ENCODE results near the gene FGD2.

The FGD2 gene

GRCh38 chr6:37054580-37054979 is 49.1 kb downstream of the FGD2 start:
- in situ Hi-C loops (cut with MboI; ENCODE audit: low sequenced_read_pairs): loop anchor here (10.0 kb wide), 1 partner anchor 120 kb away; the partner anchor contains the start of gene PIM1

DNA sequence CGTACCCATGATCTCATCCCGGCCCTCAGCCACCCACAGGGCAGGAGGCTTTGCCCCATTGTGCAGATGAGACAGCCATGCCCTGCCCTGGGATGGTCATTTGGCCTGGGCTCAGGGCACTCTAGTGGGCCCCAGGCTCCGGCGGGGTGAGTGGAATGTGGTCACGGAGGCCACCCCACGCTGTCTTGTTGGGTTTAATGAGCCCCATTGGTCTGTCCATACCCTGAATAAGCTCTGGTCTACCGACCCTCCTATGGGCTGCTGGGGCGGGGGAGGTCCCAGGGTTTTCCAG is 50.6 kb downstream of the FGD2 start:
- in situ Hi-C loops (cut with MboI; ENCODE audit: low sequenced_read_pairs): loop anchor here (10.0 kb wide), 1 partner anchor 119 kb away; the partner anchor contains the start of gene PIM1

DNA sequence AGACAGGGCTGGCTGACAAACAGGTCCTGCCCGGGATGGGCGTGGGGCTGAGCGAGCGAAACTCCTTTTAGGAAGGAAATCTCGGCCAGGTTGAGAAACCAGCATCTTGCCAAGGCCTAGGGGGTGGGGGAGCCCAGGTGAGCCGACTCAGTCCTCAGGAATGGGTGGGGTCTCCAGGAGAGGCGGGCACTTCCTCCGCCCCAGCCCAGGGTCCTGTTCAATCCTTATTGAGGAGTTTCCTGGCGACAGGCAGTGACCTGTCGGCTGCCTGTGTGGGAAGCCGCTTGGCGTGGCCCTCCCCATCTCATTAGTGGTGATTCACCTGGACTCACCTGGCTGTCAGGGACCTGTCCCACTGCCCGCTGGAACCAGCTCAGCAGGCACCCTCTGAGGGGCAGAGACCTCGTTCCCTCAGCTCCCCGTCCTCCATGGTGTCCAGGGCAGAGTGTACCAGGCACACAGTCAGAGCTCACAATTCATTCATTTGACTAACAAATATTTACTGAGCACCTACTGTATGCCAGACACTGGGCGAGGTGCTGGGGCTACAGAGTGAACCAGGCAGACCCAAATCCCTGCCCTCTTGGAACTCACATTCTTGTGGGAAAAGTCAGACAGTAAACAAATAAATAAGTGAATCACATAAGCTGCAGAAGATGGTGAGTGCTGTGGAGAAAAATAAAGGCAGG is 51.1 kb downstream of the FGD2 start:
- in situ Hi-C loops (cut with MboI; ENCODE audit: low sequenced_read_pairs): loop anchor here (10.0 kb wide), 1 partner anchor 118 kb away; the partner anchor contains the start of gene PIM1

- in situ Hi-C loops (cut with MboI; ENCODE audit: low sequenced_read_pairs): loop anchor here (10.0 kb wide), 1 partner anchor 118 kb away; the partner anchor contains the start of gene PIM1
Measured at GRCh38 chr6:37057128-37057471, 51.6 kb downstream of the FGD2 start.

GRCh38 chr6:37057678-37058077 is 52.2 kb downstream of the FGD2 start:
- in situ Hi-C loops (cut with MboI; ENCODE audit: low sequenced_read_pairs): loop anchor here (10.0 kb wide), 1 partner anchor 117 kb away; the partner anchor contains the start of gene PIM1

- in situ Hi-C loops (cut with MboI; ENCODE audit: low sequenced_read_pairs): loop anchor here (10.0 kb wide), 1 partner anchor 117 kb away; the partner anchor contains the start of gene PIM1
Measured at GRCh38 chr6:37058084-37058586, 52.7 kb downstream of the FGD2 start.

DNA sequence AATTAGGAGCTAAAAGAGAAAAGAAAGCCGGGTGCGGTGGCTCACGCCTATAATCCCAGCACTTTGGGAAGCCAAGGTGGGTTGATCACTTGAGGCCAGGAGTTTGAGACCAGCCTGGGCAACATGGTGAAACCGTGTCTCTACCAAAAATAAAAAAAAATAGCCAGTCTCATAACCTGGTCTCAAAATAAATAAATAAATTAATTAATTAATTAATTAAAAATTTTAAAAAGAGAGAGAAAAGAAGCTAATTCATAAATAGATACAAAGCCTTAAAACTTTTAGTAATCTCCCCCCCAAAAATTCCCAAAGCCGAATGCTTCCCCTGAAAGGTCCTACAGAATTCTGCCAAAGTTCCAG is 53.5 kb downstream of the FGD2 start:
- in situ Hi-C loops (cut with MboI; ENCODE audit: low sequenced_read_pairs): loop anchor here (10.0 kb wide), 1 partner anchor 116 kb away; the partner anchor contains the start of gene PIM1

- in situ Hi-C loops (cut with MboI; ENCODE audit: low sequenced_read_pairs): loop anchor here (10.0 kb wide), 1 partner anchor 115 kb away; the partner anchor contains the start of gene PIM1
Measured at GRCh38 chr6:37059344-37060194, 54.1 kb downstream of the FGD2 start.

GRCh38 chr6:37060195-37060559 is 54.7 kb downstream of the FGD2 start:
- in situ Hi-C loops (cut with MboI; ENCODE audit: low sequenced_read_pairs): no loop called here

DNA sequence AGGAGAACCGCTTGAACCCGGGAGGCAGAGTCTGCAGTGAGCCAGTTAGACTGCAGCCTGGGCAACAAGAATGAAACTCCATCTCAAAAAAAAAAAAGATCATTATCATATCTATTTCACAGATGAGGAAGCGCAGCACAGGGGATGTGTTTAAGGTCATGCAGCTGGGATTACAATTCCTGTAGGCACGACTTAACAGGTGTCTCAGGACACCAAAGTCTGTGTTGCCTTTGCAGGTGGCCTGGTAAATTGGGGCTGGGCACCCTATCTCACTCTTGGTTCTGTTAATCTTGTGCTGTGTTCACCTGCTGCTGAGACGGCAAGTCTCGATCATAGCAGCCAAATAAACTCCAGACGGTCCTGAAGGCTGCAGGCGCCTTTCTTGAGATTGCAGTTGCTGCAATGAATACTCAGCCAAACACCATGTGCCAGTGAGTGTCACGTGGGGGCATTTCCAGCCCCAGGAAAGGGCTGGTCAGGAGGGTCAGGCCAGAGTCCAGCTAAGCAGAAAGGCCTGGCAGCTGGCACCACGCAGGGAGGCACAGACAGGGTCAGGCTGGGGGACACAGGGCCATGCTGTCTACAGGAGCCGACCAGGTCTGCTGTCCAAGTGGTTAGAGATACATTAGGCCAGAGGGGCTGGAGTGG is 55.8 kb downstream of the FGD2 start:
- in situ Hi-C loops (cut with MboI; ENCODE audit: low sequenced_read_pairs): no loop called here

DNA sequence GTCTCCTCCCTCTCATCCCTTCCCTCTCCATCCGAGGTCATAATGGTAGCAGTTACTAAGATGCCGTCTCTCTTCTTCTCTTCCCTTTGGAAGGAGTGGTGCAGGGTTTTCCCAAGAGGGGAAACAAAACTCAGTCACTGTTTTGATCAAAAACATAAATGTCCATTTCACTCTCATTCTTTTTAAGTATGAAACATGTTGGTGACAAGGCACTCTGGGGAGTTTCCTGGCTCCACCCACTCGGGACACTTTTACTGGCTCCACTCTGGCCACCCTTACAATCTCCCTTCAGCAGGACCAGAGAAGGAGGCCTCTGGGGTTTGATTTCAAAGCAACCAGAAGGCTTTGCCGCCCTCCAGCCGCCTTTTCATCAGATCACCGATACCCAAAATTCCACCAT is 57.0 kb downstream of the FGD2 start:
- in situ Hi-C loops (cut with MboI; ENCODE audit: low sequenced_read_pairs): no loop called here

GRCh38 chr6:37068356-37069270 is 63.2 kb downstream of the FGD2 start:
- in situ Hi-C loops (cut with MboI; ENCODE audit: low sequenced_read_pairs): no loop called here

GRCh38 chr6:37069639-37070038 is 64.2 kb downstream of the FGD2 start:
- in situ Hi-C loops (cut with MboI; ENCODE audit: low sequenced_read_pairs): no loop called here

DNA sequence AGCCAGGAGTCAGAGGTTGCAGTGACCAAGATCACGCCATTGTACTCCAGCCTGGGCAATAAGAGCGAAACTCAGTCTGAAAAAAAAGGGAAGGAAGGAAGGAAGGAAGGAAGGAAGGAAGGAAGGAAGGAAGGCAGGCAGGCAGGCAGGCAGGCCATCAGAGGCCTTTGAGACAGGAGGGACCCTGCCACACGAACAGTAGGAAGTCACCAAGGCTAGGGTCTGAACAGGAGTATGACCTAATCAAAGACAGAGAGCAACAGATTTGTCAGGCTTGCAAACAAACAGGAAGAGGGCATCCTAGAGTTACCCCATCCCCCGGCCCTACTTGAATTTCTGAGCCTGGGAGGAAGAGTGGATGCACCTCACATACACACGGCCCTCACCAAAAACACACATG is 67.1 kb downstream of the FGD2 start:
- in situ Hi-C loops (cut with MboI; ENCODE audit: low sequenced_read_pairs): no loop called here

- in situ Hi-C loops (cut with MboI; ENCODE audit: low sequenced_read_pairs): no loop called here
Measured at GRCh38 chr6:37074053-37074827, 68.8 kb downstream of the FGD2 start.

- in situ Hi-C loops (cut with MboI; ENCODE audit: low sequenced_read_pairs): no loop called here
Measured at GRCh38 chr6:37077191-37077904, 71.9 kb downstream of the FGD2 start.

- in situ Hi-C loops (cut with MboI; ENCODE audit: low sequenced_read_pairs): no loop called here
Measured at GRCh38 chr6:37077905-37078296, 72.4 kb downstream of the FGD2 start.

All from HL-60/S4 treated with retinoic acid at 250 ng/mL for 4 days and 3 days (cell line).